ENCODE results near the gene ZC3H12C. TPM values are rescaled to one million over a fixed set of nuclear protein-coding genes. Genes with fewer than 3 reads are reported as not detected.

ZC3H12C gene
- total RNA-seq, 2 donors from 2014 or later = 12.5 to 18.7 TPM

GRCh38 chr11:110093407-110094297 lies 460 bp downstream of the ZC3H12C start:
- ATAC-seq = peak; percentile 53 to 73
- intact Hi-C loops (cut with DNase I) = loop anchor here in 1 of 2 donors (2.0 kb wide), 1 partner anchor 147 kb away; no protein-coding TSS in a partner anchor

GRCh38 chr11:110094298-110095285 lies 1.4 kb downstream of the ZC3H12C start:
- ATAC-seq = no peak
- intact Hi-C loops (cut with DNase I) = no loop called here
- DNase-seq = no peak

More at GRCh38 chr11:110093407-110094297, 460 bp downstream of the ZC3H12C start:
- peak; percentile 73 for DNase-seq

GRCh38 chr11:110095554-110095953 lies 2.4 kb downstream of the ZC3H12C start:
- DNase-seq = no peak
- intact Hi-C loops (cut with DNase I) = no loop called here

GRCh38 chr11:110096496-110096895 lies 3.3 kb downstream of the ZC3H12C start:
- ATAC-seq = no peak
- intact Hi-C loops (cut with DNase I) = no loop called here

More at GRCh38 chr11:110095554-110095953, 2.4 kb downstream of the ZC3H12C start:
- ATAC-seq = no peak

GRCh38 chr11:110097459-110098012 lies 4.3 kb downstream of the ZC3H12C start:
- intact Hi-C loops (cut with DNase I) = no loop called here
- no peak for ATAC-seq
- no peak for DNase-seq

More at GRCh38 chr11:110096496-110096895, 3.3 kb downstream of the ZC3H12C start:
- no peak for DNase-seq

GRCh38 chr11:110098645-110099044 lies 5.5 kb downstream of the ZC3H12C start:
- no peak for ATAC-seq
- intact Hi-C loops (cut with DNase I) = no loop called here
- no peak for DNase-seq

GRCh38 chr11:110100476-110101240 lies 7.5 kb downstream of the ZC3H12C start:
- intact Hi-C loops (cut with DNase I) = no loop called here
- ATAC-seq = no peak
- DNase-seq = no peak

- intact Hi-C loops (cut with DNase I) = no loop called here
- DNase-seq (no peak), ATAC-seq (no peak)
Observed at GRCh38 chr11:110106713-110107274, 13.6 kb downstream of the ZC3H12C start.

GRCh38 chr11:110110854-110111253 lies 17.7 kb downstream of the ZC3H12C start:
- intact Hi-C loops (cut with DNase I) = no loop called here
- ATAC-seq (no peak), DNase-seq (no peak)

GRCh38 chr11:110112457-110112856 lies 19.3 kb downstream of the ZC3H12C start:
- ATAC-seq = peak in 1 of 2 donors; percentile 62
- intact Hi-C loops (cut with DNase I) = no loop called here
- DNase-seq = no peak

- DNase-seq (no peak), ATAC-seq (no peak)
- intact Hi-C loops (cut with DNase I) = no loop called here
Observed at GRCh38 chr11:110113505-110113904, 20.3 kb downstream of the ZC3H12C start.

- intact Hi-C loops (cut with DNase I) = no loop called here
- no peak for DNase-seq
- ATAC-seq = no peak
Observed at GRCh38 chr11:110113973-110114372, 20.8 kb downstream of the ZC3H12C start.

GRCh38 chr11:110119317-110119716 lies 26.1 kb downstream of the ZC3H12C start:
- no peak for DNase-seq
- ATAC-seq = no peak
- intact Hi-C loops (cut with DNase I) = no loop called here

GRCh38 chr11:110121204-110121603 lies 28.0 kb downstream of the ZC3H12C start:
- peak in 1 of 2 donors; percentile 45 for ATAC-seq
- intact Hi-C loops (cut with DNase I) = no loop called here
- no peak for DNase-seq

- intact Hi-C loops (cut with DNase I) = no loop called here
- no peak for DNase-seq
- peak in 1 of 2 donors; percentile 37 for ATAC-seq
Observed at GRCh38 chr11:110123003-110123402, 29.8 kb downstream of the ZC3H12C start.

GRCh38 chr11:110124605-110125004 lies 31.4 kb downstream of the ZC3H12C start:
- no peak for DNase-seq
- intact Hi-C loops (cut with DNase I) = no loop called here

GRCh38 chr11:110125632-110126031 lies 32.4 kb downstream of the ZC3H12C start:
- DNase-seq (no peak), ATAC-seq (peak in 1 of 2 donors; percentile 41)
- intact Hi-C loops (cut with DNase I) = no loop called here

More at GRCh38 chr11:110124605-110125004, 31.4 kb downstream of the ZC3H12C start:
- no peak for ATAC-seq

- no peak for DNase-seq
Observed at GRCh38 chr11:110126936-110127335, 33.7 kb downstream of the ZC3H12C start.

More at GRCh38 chr11:110126936-110127335, 33.7 kb downstream of the ZC3H12C start:
- no peak for ATAC-seq
- intact Hi-C loops (cut with DNase I) = no loop called here

Data from left cardiac atrium (tissue), 4 donors.